ENCODE results near the gene MRGPRD.

- TF ChIP-seq RAD21 (IDR thresholded peaks at IDR 0.05 in 1 of 2, conservative IDR thresholded peaks at IDR 0.05 in 1 of 2; ENCODE audit: low read depth in 2 of 2, low read length in 2 of 2) = no peak
- TF ChIP-seq EZH2 (IDR thresholded peaks at IDR 0.05; ENCODE audit: low read depth, low read length, severe bottlenecking) = no peak
- no peak for TF ChIP-seq ATF3 (IDR thresholded peaks at IDR 0.05; ENCODE audit: insufficient read depth, low read depth, low read length)
- TF ChIP-seq POLR2AphosphoS5 (IDR thresholded peaks at IDR 0.05; ENCODE audit: low read depth, low read length) = no peak
- TF ChIP-seq SP4 (IDR thresholded peaks at IDR 0.05; ENCODE audit: low read length) = no peak
- TF ChIP-seq SIRT6 (IDR thresholded peaks at IDR 0.05; ENCODE audit: low read length) = no peak
- no peak for TF ChIP-seq EP300 (IDR thresholded peaks at IDR 0.05; ENCODE audit: borderline replicate concordance in 1 of 2, low read depth in 2 of 2, low read length in 2 of 2)
- TF ChIP-seq CTCF (IDR thresholded peaks at IDR 0.05; ENCODE audit: control extremely low read depth in 1 of 3, insufficient read depth in 1 of 3, low read depth in 1 of 3, low read length in 3 of 3) = no peak
- TF ChIP-seq GTF2F1 (IDR thresholded peaks at IDR 0.05; ENCODE audit: borderline replicate concordance, low read depth, low read length) = no peak
- TF ChIP-seq CHD2 (IDR thresholded peaks at IDR 0.05; ENCODE audit: low read length) = no peak
- TF ChIP-seq NANOG (IDR thresholded peaks at IDR 0.05; ENCODE audit: insufficient read depth, low read depth, low read length, poor library complexity, severe bottlenecking) = no peak
- no peak for TF ChIP-seq POLR2A (IDR thresholded peaks at IDR 0.05; ENCODE audit: control extremely low read depth in 1 of 2, low read depth in 2 of 2, low read length in 2 of 2)
- TF ChIP-seq RXRA (IDR thresholded peaks at IDR 0.05; ENCODE audit: insufficient read depth, low read depth, low read length) = no peak
- no peak for TF ChIP-seq TAF7 (optimal IDR thresholded peaks at IDR 0.05; ENCODE audit: borderline replicate concordance, low read depth, low read length)
Measured at GRCh38 chr11:69000391-69000790, 19.6 kb upstream of the MRGPRD start.

All from H1 (cell line).